WTC11 (cell line): Measurements from ENCODE around the gene CARD9. TPM values are rescaled to one million over a fixed set of nuclear protein-coding genes. Genes with fewer than 3 reads are reported as not detected.
A peak's percentile ranks its signal among the peaks of the same experiment; 100 is the strongest.

Experiments
- ATAC-seq: fragments of 200-7000 bp; cut with Tn5 transposase; 2 replicates; pipeline ENCODE4 v1.10.0; 2021; ENCODE audit warnings: mild to moderate bottlenecking, moderate library complexity
- CTCF ChIA-PET: fragments of 300-600 bp; sonication (Branson Sonifier 250); formaldehyde crosslinking; loops from one replicate; lab custom pipeline; 2021; ENCODE audit warnings: antibody characterized with exemption; lab: Charles Lee
- POLR2A ChIA-PET: fragments of 350-600 bp; sonication (Branson Sonifier 250); formaldehyde crosslinking; loops from one replicate; lab custom pipeline; 2021; ENCODE audit warnings: antibody characterized with exemption; lab: Charles Lee
- DNase-seq: peaks from one replicate; pipeline ENCODE4 v3.0.0; 2021; ENCODE audit warnings: low spot score
- H3K27ac Mint-ChIP-seq: 2 replicates; pipeline ENCODE4 v1.8.0; 2021; ENCODE audit warnings: mixed read lengths
- H3K27me3 Mint-ChIP-seq: 2 replicates; pipeline ENCODE4 v1.8.0; 2021; ENCODE audit warnings: low read depth, mild to moderate bottlenecking, moderate library complexity, mixed read lengths
- H3K36me3 Mint-ChIP-seq: 2 replicates; pipeline ENCODE4 v1.8.0; 2021; ENCODE audit warnings: mixed read lengths
- H3K4me1 Mint-ChIP-seq: 2 replicates; pipeline ENCODE4 v1.8.0; 2022; ENCODE audit warnings: mixed read lengths
- H3K4me3 Mint-ChIP-seq: 2 replicates; pipeline ENCODE4 v1.8.0; 2021; ENCODE audit warnings: mild to moderate bottlenecking, moderate library complexity, mixed read lengths
- H3K9me3 Mint-ChIP-seq: 2 replicates; pipeline ENCODE4 v1.8.0; 2021; ENCODE audit warnings: mixed read lengths
- CDX4 ChIP-seq: fragments of 250-450 bp; sonication (Bioruptor Pico); IDR thresholded peaks from 2 replicates; pipeline ENCODE4 v1.9.0; 2021; ENCODE audit warnings: moderate library complexity, mild to moderate bottlenecking, inconsistent platforms, borderline replicate concordance
- FOXP1 ChIP-seq: sonication (generic); formaldehyde crosslinking; IDR thresholded peaks from 2 replicates; pipeline ENCODE4 v1.8.0; 2022; ENCODE audit warnings: missing genetic modification reagents, mild to moderate bottlenecking, moderate library complexity, borderline replicate concordance
- MXD4 ChIP-seq: fragments of 250-450 bp; sonication (Bioruptor Pico); IDR thresholded peaks from 2 replicates; pipeline ENCODE4 v1.8.0; 2021; ENCODE audit warnings: mild to moderate bottlenecking, moderate library complexity, borderline replicate concordance
- MYBL2 ChIP-seq: sonication (generic); formaldehyde crosslinking; IDR thresholded peaks from 2 replicates; pipeline ENCODE4 v1.8.1; 2023; ENCODE audit warnings: mild to moderate bottlenecking, moderate library complexity, missing genetic modification reagents
- NFATC4 ChIP-seq: fragments of 250-450 bp; sonication (Bioruptor Pico); IDR thresholded peaks from 2 replicates; pipeline ENCODE4 v1.9.0; 2021; ENCODE audit warnings: mild to moderate bottlenecking
- NFE2L1 ChIP-seq: sonication (generic); formaldehyde crosslinking; IDR thresholded peaks from 2 replicates; pipeline ENCODE4 v1.8.1; 2023; ENCODE audit warnings: missing genetic modification reagents
- NR2C2 ChIP-seq: sonication (generic); formaldehyde crosslinking; IDR thresholded peaks from 2 replicates; pipeline ENCODE4 v1.8.0; 2022; ENCODE audit warnings: mild to moderate bottlenecking, missing genetic modification reagents
- OVOL2 ChIP-seq: fragments of 250-450 bp; sonication (Bioruptor Pico); IDR thresholded peaks from 2 replicates; pipeline ENCODE4 v1.9.0; 2021; ENCODE audit warnings: mild to moderate bottlenecking, borderline replicate concordance
- RORB ChIP-seq: fragments of 250-450 bp; sonication (Bioruptor Pico); IDR thresholded peaks from 2 replicates; pipeline ENCODE4 v1.9.0; 2021; ENCODE audit warnings: mild to moderate bottlenecking
- SMAD3 ChIP-seq: sonication (generic); formaldehyde crosslinking; IDR thresholded peaks from 2 replicates; pipeline ENCODE4 v1.8.0; 2022; ENCODE audit warnings: missing genetic modification reagents, mild to moderate bottlenecking, borderline replicate concordance
- SP1 ChIP-seq: sonication (generic); formaldehyde crosslinking; conservative IDR thresholded peaks from 2 replicates; pipeline ENCODE4 v1.8.1; 2022; ENCODE audit warnings: missing genetic modification reagents
- TEAD4 ChIP-seq: sonication (generic); formaldehyde crosslinking; IDR thresholded peaks from 2 replicates; pipeline ENCODE4 v1.8.0; 2022; ENCODE audit warnings: mild to moderate bottlenecking, missing genetic modification reagents
- ZNF317 ChIP-seq: sonication (generic); formaldehyde crosslinking; IDR thresholded peaks from 2 replicates; pipeline ENCODE4 v1.8.1; 2023; ENCODE audit warnings: low read depth, mild to moderate bottlenecking, moderate library complexity, missing genetic modification reagents, borderline replicate concordance
- ZNF416 ChIP-seq: fragments of 250-450 bp; sonication (Bioruptor Pico); IDR thresholded peaks from 2 replicates; pipeline ENCODE4 v1.9.0; 2021; ENCODE audit warnings: mild to moderate bottlenecking, inconsistent platforms
- ZNF671 ChIP-seq: fragments of 250-450 bp; sonication (Bioruptor Pico); IDR thresholded peaks from 2 replicates; pipeline ENCODE4 v1.8.0; 2021; ENCODE audit warnings: mild to moderate bottlenecking
- total RNA-seq: library from RNA; stranded (reverse); gene quantifications from 3 replicates; pipeline ENCODE4 v1.2.3, GENCODE V29; 2021
- TF ChIP-seq, protein P1 (sequence below): fragments of 250-450 bp; sonication (Bioruptor Pico); conservative IDR thresholded peaks from 2 replicates; pipeline ENCODE4 v1.9.0; 2021; ENCODE audit warnings: mild to moderate bottlenecking
- TF ChIP-seq, protein P2 (sequence below): sonication (generic); formaldehyde crosslinking; IDR thresholded peaks from 2 replicates; pipeline ENCODE4 v1.8.1; 2023; ENCODE audit warnings: mild to moderate bottlenecking, missing genetic modification reagents

Gene CARD9
- total RNA-seq, 1 experiment from 2014 or later: 0.96 TPM

GRCh38 chr9:136328622-136329041 is 44.8 kb downstream of the CARD9 start (continued):
- TF ChIP-seq CDX4 (CRISPR knock-in tag) (no peak), OVOL2 (no peak), NFATC4 (CRISPR knock-in tag) (no peak), FOXP1 (CRISPR knock-in tag) (no peak), MXD4 (CRISPR knock-in tag) (no peak), NFE2L1 (CRISPR knock-in tag) (no peak), NR2C2 (CRISPR knock-in tag) (no peak)
- TF ChIP-seq, protein P1, sequence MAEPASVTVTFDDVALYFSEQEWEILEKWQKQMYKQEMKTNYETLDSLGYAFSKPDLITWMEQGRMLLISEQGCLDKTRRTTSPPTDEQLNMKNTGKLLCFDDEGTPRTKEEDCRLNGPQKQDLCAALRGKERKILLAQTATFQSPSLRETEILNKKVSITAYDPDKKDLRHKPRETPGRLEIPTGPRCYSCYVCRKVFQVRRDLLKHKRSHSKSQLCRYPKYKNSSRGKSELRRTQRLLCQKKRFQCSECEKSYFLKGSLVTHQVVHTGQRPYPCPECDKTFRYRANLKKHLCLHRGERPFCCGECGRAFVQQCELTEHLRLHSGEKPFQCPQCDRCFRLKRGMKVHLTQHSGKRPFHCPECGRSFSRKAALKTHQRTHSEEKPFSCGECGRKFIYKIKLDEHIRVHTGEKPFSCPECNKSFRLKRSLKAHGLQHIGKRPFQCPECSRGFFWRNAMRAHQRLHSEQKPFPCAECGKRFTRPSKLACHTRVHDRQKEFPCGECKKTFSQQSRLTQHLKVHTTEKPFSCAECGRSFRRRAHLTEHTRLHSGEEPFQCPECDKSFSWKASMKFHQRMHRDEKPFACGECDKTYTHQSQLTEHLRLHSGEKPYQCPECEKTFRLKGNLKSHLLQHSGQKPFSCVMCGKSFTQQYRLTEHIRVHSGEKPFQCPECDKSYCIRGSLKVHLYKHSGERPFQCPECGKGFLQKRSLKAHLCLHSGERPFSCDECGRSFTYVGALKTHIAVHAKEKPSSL: no peak
- TF ChIP-seq, protein P2, sequence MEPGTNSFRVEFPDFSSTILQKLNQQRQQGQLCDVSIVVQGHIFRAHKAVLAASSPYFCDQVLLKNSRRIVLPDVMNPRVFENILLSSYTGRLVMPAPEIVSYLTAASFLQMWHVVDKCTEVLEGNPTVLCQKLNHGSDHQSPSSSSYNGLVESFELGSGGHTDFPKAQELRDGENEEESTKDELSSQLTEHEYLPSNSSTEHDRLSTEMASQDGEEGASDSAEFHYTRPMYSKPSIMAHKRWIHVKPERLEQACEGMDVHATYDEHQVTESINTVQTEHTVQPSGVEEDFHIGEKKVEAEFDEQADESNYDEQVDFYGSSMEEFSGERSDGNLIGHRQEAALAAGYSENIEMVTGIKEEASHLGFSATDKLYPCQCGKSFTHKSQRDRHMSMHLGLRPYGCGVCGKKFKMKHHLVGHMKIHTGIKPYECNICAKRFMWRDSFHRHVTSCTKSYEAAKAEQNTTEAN (CRISPR knock-in tag): no peak
- TF ChIP-seq, all 79 proteins: peak for 0

GRCh38 chr9:136328011-136328621 is 45.4 kb downstream of the CARD9 start:
- peak overlapping the region; percentile 22 for H3K4me3 Mint-ChIP-seq
- TF ChIP-seq TEAD4 (CRISPR knock-in tag): no peak
- TF ChIP-seq ZNF416 (CRISPR knock-in tag): no peak
- no peak for TF ChIP-seq MYBL2 (CRISPR knock-in tag)
- TF ChIP-seq FOXP1 (CRISPR knock-in tag): no peak
- TF ChIP-seq ZNF671 (CRISPR knock-in tag): no peak
- TF ChIP-seq, all 79 proteins: peak for 0
- no peak overlapping the region for H3K27ac Mint-ChIP-seq

GRCh38 chr9:136327304-136327974 is 46.0 kb downstream of the CARD9 start, which contains the start of gene GPSM1:
Gene GPSM1, plus strand, starts transcription at chr9:136327539. Its CDS starts 157 bp downstream, at chr9:136327696.
- H3K27ac Mint-ChIP-seq: no peak within 1 kb of the TSS
- no peaks in the 10 kb centered on the region for H3K9me3 Mint-ChIP-seq
- ATAC-seq (peak; percentile 25), DNase-seq (no peak)
- no peaks in the 10 kb centered on the region for H3K36me3 Mint-ChIP-seq
- peaks cover 7% of the 10 kb centered on the region for H3K4me1 Mint-ChIP-seq
- ChIA-PET POLR2A (interaction anchor here (0.6 kb wide), 1 partner anchor 39 kb away, joined by 3 read pairs; no protein-coding TSS in a partner anchor), CTCF (interaction anchor here (0.6 to 3.4 kb wide), 8 partner anchors 10 to 736 kb away, joined by 3 to 19 read pairs (median 4); no protein-coding TSS in a partner anchor)
- peak within 1 kb of the TSS; percentile 56 for H3K4me3 Mint-ChIP-seq
- no peaks in the 10 kb centered on the region for H3K27me3 Mint-ChIP-seq
- TF ChIP-seq RORB (CRISPR knock-in tag) (no peak), SP1 (CRISPR knock-in tag) (peak; percentile 48; the same call in 1 of the 2 replicates), ZNF317 (no peak), SMAD3 (CRISPR knock-in tag) (no peak), FOXP1 (CRISPR knock-in tag) (no peak)

More at GRCh38 chr9:136328011-136328621, 45.4 kb downstream of the CARD9 start:
- DNase-seq: no peak
- Mint-ChIP-seq H3K36me3 (no peaks in the 10 kb centered on the region), H3K4me1 (peaks cover 7% of the 10 kb centered on the region), H3K9me3 (no peaks in the 10 kb centered on the region), H3K27me3 (no peaks in the 10 kb centered on the region)
- POLR2A ChIA-PET: interaction anchor here (0.6 kb wide), 1 partner anchor 38 kb away, joined by 3 read pairs; no protein-coding TSS in a partner anchor
- CTCF ChIA-PET: interaction anchor here (0.7 to 3.4 kb wide), 6 partner anchors 9 to 736 kb away, joined by 3 to 19 read pairs (median 5); no protein-coding TSS in a partner anchor
- no peak for ATAC-seq
